Activated CD4-positive, alpha-beta T cell treated with anti-CD3 and anti-CD28 coated beads for 1 hour (primary cell): ENCODE data around the gene TPPP2.

ENCODE experiments used
- DNase-seq: peaks from one replicate; pipeline ENCODE4 v3.0.0-alpha.2; 2020

TPPP2 gene

DNA sequence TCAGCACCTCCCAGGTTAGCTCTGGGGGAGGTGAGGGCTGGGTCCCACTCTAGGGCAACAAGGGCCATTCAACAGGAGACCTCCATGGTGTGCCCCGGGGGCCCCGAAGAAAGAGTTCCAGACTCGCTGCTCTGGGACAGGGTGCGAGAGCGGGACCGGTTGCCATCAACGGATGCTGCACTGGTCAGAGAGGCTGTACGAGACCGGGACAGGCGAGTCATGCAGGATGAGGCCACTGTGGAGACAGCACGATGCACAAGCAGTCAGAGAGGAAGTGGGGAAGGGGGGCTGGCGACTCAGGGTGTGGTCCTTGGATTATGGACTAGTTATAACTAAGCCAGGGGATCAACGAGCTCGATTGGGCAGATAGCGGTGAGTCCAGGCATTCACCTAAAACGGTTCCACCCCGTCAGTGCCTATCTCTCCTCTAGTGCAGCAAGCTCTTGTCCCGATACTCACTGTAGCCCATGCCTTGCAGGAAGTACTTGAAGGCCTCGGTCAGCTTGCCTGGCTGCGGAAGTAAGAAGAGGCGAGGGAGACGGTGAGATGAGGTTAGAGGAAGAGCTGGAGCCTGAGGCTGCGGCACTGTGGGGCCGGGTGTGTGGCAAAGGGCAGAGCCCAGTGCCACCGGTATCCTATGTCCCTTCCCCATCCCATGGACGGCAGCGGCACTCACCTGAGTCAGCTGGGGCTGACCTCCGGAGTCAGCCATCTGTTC lies 12.3 kb upstream of the TPPP2 start:
- DNase-seq: no peak

DNA sequence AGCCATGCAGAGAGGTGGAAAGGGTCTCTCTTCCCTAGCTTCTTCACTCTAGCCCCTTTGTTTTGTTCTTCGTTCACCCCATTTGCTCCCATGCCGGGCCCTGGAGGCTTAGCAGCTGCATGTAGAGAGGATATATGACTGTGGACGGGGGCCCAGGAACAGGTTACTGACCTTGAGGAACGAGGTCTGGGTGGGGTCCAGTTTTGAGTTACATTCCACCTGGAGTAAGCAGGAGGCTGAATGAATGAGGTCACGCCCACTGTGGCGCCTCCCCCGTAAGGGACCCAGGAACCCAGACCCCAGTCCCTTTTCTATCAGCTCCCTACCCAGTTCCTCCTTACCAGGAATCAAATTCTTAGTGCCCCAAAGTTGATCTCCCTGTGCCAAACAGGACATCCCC lies 11.7 kb upstream of the TPPP2 start:
- DNase-seq: no peak

DNA sequence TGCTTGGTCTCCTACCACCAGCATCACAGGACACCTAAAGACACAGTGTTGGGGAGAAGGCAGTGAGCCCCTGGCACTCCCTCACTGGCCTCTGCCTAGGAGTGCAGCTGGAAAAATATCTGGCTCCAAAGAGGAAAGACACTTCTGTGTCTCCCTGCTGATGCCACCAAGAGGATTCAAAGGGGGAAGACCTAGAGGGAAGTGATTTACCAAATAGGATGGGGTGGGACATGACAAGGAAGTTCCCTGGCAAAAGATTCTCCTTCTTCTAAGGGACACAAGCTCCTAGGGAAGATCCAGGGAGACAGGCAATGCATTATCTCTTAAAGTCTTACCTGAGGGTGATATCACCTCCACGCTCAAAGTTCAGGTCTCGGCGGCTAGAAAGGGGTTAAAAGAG lies 11.2 kb upstream of the TPPP2 start:
- DNase-seq: no peak

DNA sequence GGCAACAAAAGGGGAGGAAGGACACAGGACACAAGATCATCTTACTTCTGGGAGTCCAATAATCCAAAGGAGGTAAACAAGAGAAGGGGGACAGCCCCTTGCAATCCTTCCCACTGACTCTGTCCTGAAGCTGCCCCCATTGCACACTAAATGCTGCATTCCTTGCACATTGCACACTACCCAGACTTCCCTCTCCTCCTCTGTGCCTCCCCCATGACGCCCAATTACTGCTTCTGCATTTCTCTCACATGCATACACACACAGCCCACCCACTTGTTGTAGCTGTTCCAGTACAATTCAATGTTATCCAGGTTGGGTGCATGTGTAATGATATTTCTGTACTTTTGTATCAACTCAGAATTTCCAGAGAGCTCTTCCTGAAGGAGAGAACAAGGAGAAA lies 10.7 kb upstream of the TPPP2 start:
- DNase-seq: no peak

DNA sequence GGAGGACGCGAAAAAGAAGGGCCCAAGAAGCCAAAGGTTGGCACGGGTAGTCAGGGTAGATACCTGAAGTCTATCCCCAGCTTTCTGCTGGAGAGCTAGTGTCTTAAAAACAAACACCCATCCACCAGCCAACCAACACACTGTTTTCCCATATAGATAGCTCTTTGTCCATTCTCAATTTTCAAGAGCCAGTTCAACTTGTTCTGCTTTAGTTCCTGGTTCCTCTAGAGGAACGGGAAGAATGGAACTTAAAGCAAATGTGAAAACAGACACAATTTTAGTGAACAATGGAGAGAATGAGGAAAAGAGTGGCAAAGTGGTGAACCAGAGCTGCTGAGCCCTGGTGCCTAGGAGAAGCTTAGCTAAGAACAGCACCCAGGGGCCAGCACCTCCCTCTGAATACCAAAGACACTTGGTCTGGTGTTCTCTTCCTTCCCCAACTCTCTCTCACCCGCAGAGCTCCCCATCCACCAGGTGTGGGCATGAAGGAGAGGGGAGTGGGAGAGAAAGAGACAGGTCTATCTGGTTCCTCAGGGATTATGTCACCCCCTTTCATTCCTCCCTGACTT lies 9.0 kb upstream of the TPPP2 start:
- no peak for DNase-seq

GRCh38 chr14:21022686-21023085 lies 7.3 kb upstream of the TPPP2 start:
- DNase-seq: no peak

- DNase-seq: no peak
Measured at GRCh38 chr14:21023174-21023573, 6.8 kb upstream of the TPPP2 start.

GRCh38 chr14:21023817-21024584 lies 6.0 kb upstream of the TPPP2 start:
- no peak for DNase-seq

DNA sequence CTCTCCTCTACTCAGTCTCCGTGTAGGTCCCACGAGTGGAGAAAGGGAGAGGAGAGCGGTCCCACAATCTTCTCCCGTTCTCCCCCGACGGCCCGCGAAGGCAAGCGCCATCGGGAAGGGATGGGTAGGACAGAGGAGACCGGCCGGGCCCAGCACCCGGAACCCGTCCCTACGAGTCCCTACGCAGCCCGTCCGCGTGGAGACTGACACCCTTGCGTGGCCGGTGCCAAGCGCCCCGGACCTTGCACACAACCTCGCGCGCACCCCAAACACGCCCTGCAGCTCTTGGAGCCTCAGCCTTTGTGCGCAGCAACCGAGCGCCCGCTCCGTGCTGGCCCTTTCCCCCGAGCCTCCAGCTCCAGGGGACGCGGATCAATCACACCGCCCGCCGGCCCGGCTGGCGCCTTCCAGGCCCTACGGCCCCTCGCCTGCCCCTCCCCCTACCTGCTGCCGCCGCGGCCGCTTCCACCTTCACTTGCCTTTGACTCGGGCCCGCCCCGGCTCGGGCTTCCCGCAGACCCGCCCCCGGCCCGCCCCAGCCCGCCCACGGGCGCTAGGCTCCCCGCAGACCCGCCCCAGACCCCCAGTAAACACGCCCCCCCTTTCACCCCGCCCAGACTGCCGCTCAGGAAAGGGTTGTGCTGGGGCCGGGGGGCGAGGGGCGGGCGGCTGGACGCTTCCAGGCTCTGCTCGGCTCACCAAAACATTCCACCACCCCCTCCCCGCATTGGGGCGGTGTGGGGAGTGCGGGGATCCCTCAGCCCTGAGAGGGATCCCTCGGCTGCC lies 5.2 kb upstream of the TPPP2 start, which contains the start of gene NDRG2:
TSS of gene NDRG2 (minus strand) at position 477 of the 786 bp plus-strand sequence. CDS start 1,746 bp downstream, outside the sequence.
- peak; percentile 61 for DNase-seq

DNA sequence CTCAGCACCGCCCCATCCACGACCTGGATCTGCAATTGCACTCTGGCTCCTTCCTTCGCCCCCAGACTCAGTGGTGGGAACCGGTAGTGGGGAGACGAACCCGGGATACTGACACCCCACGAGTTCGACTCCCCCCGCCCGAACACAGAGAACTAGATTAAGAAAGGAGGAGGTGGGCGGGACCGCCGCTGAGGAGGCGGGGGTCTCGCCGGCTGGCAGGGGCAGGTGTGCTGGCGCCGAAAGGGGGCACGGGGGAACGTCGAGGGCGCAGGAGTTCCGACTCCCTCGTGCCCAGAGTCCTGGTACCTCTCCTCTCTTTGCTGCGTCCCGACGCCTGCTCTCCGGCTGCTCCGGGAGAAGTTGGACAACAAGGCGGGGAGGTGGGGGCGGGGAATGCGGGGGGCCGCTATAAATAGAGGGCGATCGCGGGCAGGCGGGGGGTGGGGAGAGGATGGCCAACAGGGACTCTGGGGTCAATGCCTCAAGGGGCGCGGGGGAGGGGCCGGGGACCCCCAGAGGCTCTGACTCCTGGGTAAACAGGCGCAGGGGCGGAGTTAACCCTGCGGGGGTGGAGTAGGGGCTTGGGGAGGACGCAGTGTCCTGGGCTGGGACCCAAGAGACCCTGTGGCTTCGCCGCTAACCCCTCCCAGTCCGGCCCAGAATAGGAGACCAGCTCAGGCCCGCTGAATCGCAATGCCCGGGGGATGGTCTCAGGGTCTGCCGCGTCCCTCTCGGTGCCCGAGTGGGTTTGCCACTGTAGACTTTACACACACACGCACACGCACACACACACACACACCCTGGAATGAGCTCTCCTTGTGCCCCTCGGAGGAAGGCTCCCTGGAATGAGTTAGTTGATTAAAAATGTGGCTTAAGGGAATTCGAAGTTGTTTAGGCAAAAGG lies 4.4 kb upstream of the TPPP2 start:
- DNase-seq: no peak

DNA sequence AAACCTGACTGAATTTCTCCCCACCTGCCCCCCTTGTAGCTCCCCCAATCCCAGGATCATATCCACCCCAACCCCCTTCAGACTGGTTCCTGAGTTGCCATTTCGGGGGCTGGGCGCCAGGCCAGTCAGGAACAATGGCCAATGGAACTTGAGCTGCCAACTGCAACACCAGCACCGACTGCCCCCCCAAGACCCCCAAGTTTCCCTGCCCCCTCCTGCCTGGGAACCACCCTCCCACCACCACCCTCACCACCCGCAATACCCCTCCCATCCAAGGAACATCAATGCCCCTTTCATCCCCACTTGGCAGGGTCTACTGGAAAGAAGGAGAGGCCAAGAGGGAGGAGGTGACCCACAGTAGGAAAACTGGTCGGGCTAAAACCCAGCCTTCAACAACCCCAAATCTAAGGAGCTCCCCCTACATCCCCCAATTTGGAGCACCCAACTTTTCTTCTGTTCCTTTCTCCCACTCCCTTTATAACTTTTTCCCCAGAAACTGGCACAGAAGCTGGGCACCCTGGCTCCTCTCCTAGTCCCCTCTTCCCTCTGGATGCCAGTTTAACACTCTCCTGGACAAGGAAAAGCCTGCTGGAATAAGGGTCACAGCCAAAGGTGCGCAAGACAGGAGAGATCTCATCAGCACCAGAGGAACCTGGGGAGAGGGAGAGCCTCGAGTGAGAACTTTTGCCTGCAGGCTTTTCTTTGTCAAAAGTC lies 3.6 kb upstream of the TPPP2 start:
- no peak for DNase-seq

DNA sequence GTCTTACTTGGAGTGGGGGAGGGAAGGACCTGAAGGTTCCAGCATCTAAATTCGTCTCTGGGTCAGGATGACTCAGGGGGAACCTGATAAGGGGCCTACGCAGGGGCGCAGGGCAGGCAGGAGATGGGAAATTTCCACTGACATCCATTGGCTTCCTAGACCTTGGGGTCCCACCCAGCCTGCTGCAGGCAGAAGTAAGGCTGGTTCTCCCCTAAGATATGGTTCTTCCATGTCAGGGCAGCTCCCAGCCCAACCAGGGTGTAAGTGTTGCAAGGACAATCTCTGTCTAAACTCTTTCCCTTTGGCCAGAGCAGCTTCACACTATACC lies 3.1 kb upstream of the TPPP2 start:
- DNase-seq: no peak

- DNase-seq: no peak
Measured at GRCh38 chr14:21030531-21030930, 514 bp downstream of the TPPP2 start.

GRCh38 chr14:21032326-21033132 lies 2.5 kb downstream of the TPPP2 start:
- no peak for DNase-seq

DNA sequence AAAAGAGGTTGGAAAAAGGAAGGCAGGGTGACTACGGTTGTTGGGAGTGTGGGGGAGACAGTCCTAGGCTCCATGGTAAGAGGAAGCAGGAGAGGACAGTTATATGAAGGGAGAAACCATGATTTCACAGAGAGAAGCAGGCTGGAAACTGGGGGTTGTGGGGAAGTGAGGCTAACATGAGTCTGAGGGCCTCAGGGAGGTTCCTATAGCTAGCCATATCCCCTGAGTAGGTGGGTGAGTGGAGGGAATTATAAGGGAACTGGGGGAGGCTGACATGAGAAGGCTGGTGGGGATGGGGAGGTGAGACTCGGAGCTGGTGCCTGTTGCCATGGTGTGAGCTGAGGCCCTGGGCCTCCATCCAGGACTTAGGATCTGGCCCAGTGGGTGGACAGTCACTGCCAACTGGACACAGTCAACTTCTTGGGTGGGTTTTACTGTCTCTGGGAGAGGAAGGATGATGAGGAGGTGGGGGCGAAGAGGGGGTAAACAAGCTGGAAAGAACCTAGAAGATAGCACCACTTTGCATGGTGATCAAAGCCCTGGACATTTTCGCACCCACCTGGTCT lies 3.2 kb downstream of the TPPP2 start:
- DNase-seq: no peak

DNA sequence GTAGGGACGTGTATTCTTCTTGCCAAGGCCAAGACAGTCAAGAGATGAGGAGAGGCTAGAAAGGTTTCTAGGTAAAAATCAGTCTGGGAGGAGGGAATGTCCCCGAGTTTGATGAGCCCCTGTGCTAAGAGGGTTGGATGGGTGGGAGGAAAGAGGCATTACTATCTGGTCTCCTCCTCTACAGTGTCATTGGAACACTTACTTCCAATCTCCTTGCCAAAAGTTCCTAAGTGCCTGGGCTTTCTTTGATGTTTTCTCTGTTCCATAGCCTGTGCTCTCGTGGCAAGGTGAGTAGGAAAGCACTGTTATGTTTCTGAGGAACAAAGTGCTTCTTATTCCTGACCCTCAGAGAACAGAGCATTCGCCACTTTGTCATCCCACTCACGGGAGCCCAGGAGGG lies 4.7 kb downstream of the TPPP2 start, which contains the start of gene RNASE13:
TSS of gene RNASE13 (minus strand) at position 101 of the 400 bp plus-strand sequence. CDS start 519 bp downstream, outside the sequence.
- no peak for DNase-seq

GRCh38 chr14:21036751-21037150 lies 6.7 kb downstream of the TPPP2 start:
- no peak for DNase-seq

DNA sequence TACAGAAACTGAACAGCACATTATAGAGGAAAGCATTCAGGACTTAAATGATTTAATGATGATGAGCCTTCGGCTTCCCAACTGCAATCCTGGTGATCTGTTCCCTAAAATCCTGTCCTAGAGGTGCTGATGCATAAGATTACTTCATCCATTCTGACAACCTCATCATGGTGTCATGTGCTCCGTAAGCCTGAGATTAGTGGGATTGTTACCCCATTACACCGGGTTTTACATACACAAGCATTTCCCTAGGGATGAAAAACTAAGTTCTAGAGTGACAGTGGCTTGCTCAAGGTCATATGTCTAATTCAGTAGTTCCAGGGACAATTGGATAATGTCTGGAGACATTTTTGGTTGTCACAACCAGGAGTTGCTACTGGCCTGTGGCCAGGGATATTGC lies 7.1 kb downstream of the TPPP2 start:
- DNase-seq: no peak

DNA sequence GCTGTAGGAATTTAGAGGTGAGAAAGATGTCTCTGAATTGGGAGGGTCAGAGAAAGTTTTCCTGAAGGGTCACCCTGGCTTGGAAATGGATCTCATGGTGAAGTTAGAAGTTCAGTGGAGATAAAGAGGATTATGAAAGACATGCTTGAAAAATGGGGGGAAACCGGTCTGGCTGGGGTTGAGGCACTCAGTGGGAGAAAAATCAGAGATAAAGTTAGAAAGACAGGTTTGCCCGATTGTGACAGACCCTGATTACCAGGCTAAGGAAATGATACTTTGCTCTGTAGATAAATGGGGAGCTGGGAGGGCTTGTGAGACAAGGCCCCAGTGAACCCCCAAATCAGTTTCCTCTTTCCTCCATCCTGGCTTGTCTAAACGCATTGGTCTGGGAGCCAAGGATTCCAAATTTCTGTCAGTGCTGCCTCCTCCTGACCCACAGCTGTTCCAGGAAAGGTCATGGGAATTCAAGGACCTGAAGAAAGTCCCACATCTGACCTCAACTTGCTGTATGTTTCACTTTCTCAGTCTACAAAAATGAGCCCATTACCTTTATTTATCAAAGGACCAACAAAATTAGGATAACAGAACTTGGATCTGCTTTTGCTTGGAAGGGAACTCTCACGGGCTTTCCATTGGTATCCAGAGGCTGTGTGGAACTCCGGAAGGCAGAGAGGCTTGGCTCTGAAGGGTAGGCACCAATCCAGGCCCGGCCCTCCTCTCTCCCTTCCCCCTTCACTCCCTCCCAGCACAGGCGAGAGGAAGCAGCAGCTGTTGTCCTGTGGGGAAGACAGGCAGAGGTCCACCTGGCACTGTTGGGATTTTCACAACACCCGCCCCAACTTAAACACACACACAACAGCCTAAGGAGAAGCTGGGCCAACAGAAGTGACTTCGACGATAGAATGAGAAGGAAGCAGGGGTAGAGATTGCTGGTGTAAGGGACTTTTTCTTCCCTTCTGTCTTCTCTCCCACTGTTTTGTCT lies 8.7 kb downstream of the TPPP2 start:
- DNase-seq: no peak
